HG03460 (cell line): Measurements from ENCODE around the gene ZNHIT2.
A peak's percentile ranks its signal among the peaks of the same experiment; 100 is the strongest.

Experiments used
- ATAC-seq: cut with Tn5 transposase; IDR thresholded peaks from one replicate; pipeline ENCODE4 v1.9.1; 2021; ENCODE audit not compliant: unreplicated experiment

ZNHIT2 gene

GRCh38 chr11:65134952-65135632 lies 17.6 kb upstream of the ZNHIT2 start:
- peak; percentile 72 for ATAC-seq

- ATAC-seq, result peak; percentile 52
Observed at GRCh38 chr11:65134240-65134951, 16.9 kb upstream of the ZNHIT2 start, which contains the start of gene SYVN1. Gene SYVN1, minus strand, starts transcription at chr11:65134519. Its CDS starts 918 bp downstream, at chr11:65133601.

DNA sequence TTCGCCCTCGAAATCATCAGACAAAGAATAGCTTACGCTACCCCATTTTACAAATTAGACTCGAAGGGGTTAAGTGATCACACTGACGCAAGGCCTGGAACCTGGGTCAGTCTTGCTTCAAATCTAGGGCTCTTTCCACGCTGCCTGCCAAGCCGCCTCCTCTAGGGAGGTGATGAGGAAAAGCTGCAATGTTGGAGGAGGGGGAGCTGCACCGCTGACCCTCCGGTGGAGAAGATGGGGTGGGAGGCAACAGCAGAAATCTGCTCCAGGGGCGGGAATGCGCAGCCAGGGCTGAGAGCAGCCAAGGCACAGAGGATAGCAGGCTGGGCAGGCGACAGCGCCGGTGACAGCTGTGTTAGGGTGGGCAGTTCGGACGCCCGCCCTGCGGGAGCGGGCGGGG lies 16.2 kb upstream of the ZNHIT2 start:
- ATAC-seq, result no peak

GRCh38 chr11:65132988-65133700 lies 15.6 kb upstream of the ZNHIT2 start:
- no peak for ATAC-seq

- ATAC-seq, result no peak
Observed at GRCh38 chr11:65132238-65132987, 14.9 kb upstream of the ZNHIT2 start.

DNA sequence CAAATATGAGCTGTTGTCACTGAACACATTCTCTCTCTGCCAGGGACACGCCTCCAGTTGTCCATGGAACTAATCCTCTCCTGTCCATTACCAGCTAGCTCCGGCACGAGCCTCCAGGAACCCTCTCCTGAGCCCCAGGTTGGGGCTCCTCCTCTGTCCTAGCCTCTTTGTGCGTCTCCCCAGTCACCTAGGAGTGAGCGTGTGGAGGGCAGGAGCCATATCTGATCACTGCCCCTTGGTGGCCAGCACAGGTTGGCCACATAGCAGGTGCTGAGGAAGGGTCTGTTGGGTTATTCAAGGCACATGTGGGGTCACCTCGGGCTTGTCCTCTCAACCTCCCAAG lies 14.4 kb upstream of the ZNHIT2 start:
- no peak for ATAC-seq

DNA sequence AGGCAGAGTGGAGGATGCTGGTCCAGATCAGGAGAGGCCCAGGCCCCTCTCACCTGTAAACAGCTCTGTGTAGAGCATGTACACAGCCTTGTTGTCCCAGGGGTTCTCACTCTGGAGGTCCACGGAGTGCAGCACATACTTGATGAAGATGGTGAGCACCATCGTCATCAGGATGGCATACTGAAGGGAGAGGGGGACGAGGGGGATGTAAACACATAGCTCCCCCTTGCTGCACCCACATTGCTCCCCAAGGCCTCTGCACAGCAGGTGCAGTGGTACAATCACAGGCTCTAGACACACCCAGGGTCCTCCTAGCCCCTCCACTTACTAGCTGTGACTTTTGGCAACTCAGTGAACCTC lies 13.9 kb upstream of the ZNHIT2 start:
- ATAC-seq, result no peak

- no peak for ATAC-seq
Observed at GRCh38 chr11:65130631-65131416, 13.3 kb upstream of the ZNHIT2 start.

GRCh38 chr11:65129649-65130441 lies 12.3 kb upstream of the ZNHIT2 start:
- ATAC-seq, result no peak

GRCh38 chr11:65128182-65129145 lies 11.0 kb upstream of the ZNHIT2 start:
- ATAC-seq, result no peak

- ATAC-seq, result no peak
Observed at GRCh38 chr11:65127473-65128181, 10.1 kb upstream of the ZNHIT2 start.

DNA sequence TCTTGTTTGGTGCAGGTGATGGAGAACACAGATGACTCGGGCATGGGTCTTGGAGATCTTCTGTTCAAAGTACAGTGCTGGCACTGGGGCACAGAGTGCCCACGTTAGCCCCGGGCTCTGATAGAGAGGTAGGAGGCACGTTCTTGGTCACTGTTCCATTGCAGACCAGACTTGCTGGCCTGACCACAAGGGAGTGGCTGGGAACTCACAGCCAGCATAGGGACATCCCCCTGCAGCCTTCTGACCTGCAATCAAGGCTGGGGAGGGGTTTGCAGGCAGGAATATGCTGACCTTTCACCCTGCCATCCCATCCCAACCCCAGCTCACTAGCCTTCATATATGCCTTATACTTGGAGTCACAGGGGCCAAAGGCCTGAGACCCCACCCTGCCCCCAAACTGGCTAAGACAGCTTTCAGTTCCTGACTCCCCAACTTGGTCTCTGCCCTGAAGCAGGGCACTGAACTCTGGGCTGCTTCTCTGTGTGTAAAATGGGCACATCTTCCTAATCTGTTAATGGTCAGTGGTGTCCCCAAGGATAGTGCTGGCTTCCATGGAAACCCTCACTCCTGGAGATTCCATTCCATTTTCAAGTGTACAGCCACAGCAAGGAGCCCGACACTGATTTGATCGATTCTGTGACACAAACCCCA lies 9.2 kb upstream of the ZNHIT2 start:
- ATAC-seq, result no peak

GRCh38 chr11:65125197-65126056 lies 7.9 kb upstream of the ZNHIT2 start:
- ATAC-seq, result no peak

DNA sequence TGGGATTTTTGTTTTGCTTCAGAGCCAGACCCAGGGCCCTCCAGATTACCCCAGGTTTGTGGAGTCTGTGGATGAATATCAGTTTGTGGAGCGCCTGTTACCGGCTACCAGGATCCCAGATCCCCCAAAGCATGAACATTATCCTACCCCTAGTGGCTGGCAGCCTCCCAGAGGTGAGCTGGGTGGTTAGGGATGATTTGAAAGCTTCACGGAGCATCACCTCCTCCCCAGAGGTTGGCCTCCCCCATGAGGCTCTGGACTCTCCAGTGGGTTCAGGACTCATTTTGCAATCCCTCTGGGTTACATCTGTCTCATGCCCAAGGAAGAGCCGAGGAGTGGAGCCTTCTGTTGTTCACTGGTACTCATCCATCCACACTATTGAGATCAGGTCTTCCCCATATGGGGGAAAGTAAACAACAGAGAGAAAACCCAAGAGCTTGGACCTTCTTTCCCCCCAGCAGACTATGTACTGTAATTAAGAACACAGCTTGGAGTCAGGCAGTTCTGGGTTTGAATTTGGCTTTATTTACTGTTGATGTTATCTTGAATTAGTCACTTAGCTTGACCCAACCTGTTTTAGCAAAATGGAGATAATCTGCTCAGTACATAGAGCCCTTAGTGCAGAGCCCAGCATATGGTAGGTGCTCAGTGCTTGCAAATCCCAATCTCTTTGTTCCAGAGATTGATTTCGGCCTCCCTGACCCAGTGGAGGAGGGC lies 7.1 kb upstream of the ZNHIT2 start:
- ATAC-seq, result no peak

- ATAC-seq, result peak; percentile 70
Observed at GRCh38 chr11:65121865-65122696, 4.6 kb upstream of the ZNHIT2 start, which contains the start of the genes FAU and MRPL49. Gene FAU, minus strand, starts transcription at chr11:65122134. Its CDS starts 321 bp downstream, at chr11:65121813. Gene MRPL49, plus strand, starts transcription at chr11:65122321. Its CDS starts 26 bp downstream, at chr11:65122347.
